Stimulated activated CD4-positive, alpha-beta T cell treated with anti-CD3 and anti-CD28 coated beads, Interleukin-1b, Interleukin-23, amount 100 ng/mL, for 48 hours (primary cell): ENCODE measurements around the gene SGCB.
"Not testable (repeated sequence)": the region's sequence is repeated elsewhere in the genome, so short reads cannot be mapped to it uniquely, and the experiment has no call there.

ENCODE experiments used
- DNase-seq: peaks from one replicate; pipeline ENCODE4 v3.0.0-alpha.2; 2020

Gene SGCB

GRCh38 chr4:52038103-52038912 is at the start of gene SGCB:
Gene SGCB (minus strand): TSS chr4:52038299. CDS start chr4:52038259, 40 bp downstream.
- DNase-seq = peak; percentile 68

- DNase-seq = not testable (repeated sequence)
Observed at GRCh38 chr4:52086425-52086824, 48.3 kb upstream of the SGCB start.

- DNase-seq = no peak
Observed at GRCh38 chr4:52081216-52081615, 43.1 kb upstream of the SGCB start.

- DNase-seq = no peak
Observed at GRCh38 chr4:52079659-52080058, 41.6 kb upstream of the SGCB start.

GRCh38 chr4:52076731-52077130 is 38.6 kb upstream of the SGCB start:
- DNase-seq = no peak

- DNase-seq = no peak
Observed at GRCh38 chr4:52071791-52072546, 33.9 kb upstream of the SGCB start.

GRCh38 chr4:52069571-52069970 is 31.5 kb upstream of the SGCB start:
- no peak for DNase-seq

- no peak for DNase-seq
Observed at GRCh38 chr4:52059372-52059771, 21.3 kb upstream of the SGCB start.

- DNase-seq = no peak
Observed at GRCh38 chr4:52058275-52058674, 20.2 kb upstream of the SGCB start.

- DNase-seq = no peak
Observed at GRCh38 chr4:52057196-52057595, 19.1 kb upstream of the SGCB start.

GRCh38 chr4:52054254-52054653 is 16.2 kb upstream of the SGCB start:
- no peak for DNase-seq

GRCh38 chr4:52052475-52052780 is 14.3 kb upstream of the SGCB start:
- DNase-seq = no peak

GRCh38 chr4:52051615-52052474 is 13.7 kb upstream of the SGCB start:
- DNase-seq = no peak

GRCh38 chr4:52051213-52051614 is 13.1 kb upstream of the SGCB start, which contains the start of gene SPATA18:
Gene SPATA18 (plus strand): TSS chr4:52051304. CDS start chr4:52051705, 401 bp downstream.
- DNase-seq = no peak

- DNase-seq = no peak
Observed at GRCh38 chr4:52049266-52049665, 11.2 kb upstream of the SGCB start.

GRCh38 chr4:52045028-52045427 is 6.9 kb upstream of the SGCB start:
- DNase-seq = no peak

GRCh38 chr4:52037689-52038102 is 403 bp downstream of the SGCB start:
- DNase-seq = peak; percentile 7

- DNase-seq = no peak
Observed at GRCh38 chr4:52036886-52037530, 1.1 kb downstream of the SGCB start.

- no peak for DNase-seq
Observed at GRCh38 chr4:52035190-52035589, 2.9 kb downstream of the SGCB start.

- no peak for DNase-seq
Observed at GRCh38 chr4:52032005-52032404, 6.1 kb downstream of the SGCB start.

GRCh38 chr4:52028970-52029369 is 9.1 kb downstream of the SGCB start:
- no peak for DNase-seq

- no peak for DNase-seq
Observed at GRCh38 chr4:52019936-52020657, 18.0 kb downstream of the SGCB start, which contains the start of gene LRRC66. Gene LRRC66 (minus strand): TSS chr4:52020363. CDS start chr4:52017613, 2,750 bp downstream.
